HG02884 (cell line): ENCODE measurements around the gene TRIM14.
"Not testable (repeated sequence)": the region's sequence is repeated elsewhere in the genome, so short reads cannot be mapped to it uniquely, and the experiment has no call there.

Experiments
- ATAC-seq: cut with Tn5 transposase; IDR thresholded peaks from one replicate; pipeline ENCODE4 v1.9.1; 2021; ENCODE audit warnings: mild to moderate bottlenecking, moderate library complexity; ENCODE audit not compliant: unreplicated experiment

The TRIM14 gene

DNA sequence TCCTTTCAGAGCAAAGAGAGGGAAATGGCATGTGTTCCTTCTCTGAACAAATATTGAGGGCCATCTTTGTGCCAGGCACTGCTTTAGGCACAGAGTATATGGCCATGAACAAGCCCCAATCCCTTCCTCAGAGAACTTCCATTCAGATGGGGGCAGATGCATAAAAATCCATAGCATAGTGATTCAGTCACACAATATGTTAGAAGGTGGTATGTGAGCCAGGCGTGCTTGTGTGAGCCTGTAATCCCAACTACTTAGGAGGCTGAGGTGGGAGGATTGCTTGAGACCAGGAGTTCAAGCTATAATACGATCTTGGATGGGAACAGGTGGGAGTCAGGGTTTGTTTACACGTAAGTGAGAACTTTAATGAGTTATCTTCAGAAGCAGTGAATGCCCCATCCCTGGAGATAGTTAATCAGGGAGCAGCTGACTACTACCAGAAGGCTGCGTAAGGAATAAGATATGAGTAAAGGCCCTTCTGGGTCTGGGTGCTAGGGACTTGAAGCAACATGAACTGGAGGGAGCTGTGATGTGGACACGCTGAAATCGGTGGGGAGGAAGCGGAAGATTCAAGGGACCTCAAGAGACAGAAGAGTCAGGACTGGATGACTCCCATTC, 35.3 kb downstream of the TRIM14 start:
- no peak for ATAC-seq

- ATAC-seq, result no peak
Observed at GRCh38 chr9:98083061-98083501, 35.9 kb downstream of the TRIM14 start.

- no peak for ATAC-seq
Observed at GRCh38 chr9:98081477-98082219, 37.4 kb downstream of the TRIM14 start.

DNA sequence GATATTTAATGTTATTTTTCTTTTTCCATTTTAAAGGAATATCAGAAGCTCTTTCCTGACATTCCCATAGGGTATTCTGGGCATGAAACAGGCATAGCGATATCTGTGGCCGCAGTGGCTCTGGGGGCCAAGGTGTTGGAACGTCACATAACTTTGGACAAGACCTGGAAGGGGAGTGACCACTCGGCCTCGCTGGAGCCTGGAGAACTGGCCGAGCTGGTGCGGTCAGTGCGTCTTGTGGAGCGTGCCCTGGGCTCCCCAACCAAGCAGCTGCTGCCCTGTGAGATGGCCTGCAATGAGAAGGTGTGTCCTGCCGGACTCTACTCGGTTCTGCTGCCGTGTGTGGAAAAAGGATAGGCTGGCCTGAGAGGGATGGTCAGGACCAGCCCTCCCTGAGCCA, 38.2 kb downstream of the TRIM14 start:
- no peak for ATAC-seq

DNA sequence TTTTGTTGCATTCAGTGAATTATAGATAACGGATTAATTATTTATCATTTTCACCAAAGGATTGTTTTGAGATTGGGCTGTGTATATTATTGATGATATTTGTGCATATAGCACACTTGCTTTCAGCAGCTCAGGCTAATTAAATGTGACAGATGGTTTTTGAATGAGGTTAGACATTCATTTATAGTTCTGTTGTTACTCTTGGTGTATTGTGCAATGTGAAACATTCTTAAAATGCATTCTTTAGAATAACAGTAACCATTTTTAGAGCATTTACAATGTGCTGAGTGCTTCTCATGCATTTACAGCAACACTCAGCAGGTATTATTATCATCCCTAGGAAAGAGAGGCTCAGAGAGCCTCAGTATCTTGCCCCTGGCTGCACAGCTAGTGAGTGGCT, 38.7 kb downstream of the TRIM14 start:
- no peak for ATAC-seq

DNA sequence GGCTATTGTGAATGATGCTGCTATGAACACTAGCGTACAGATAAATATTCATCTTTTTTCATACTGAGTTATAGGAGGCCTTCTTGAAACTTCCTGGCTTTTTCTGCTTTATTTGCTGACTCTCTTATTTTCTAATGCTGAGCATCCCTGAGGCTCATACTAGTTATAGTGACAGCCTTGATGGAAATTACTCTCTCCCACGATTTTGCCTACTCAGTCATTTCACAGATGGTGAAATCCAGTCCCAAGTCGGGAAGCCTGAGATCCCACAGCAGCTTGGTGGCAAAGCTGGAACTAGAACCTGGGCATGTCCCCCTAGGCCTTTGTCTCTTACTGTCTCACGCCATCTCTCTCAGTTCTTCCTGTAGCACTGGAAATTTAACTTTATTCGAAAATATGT, 40.1 kb downstream of the TRIM14 start:
- no peak for ATAC-seq

GRCh38 chr9:98076514-98076890, 42.5 kb downstream of the TRIM14 start:
- not testable (repeated sequence) for ATAC-seq

- ATAC-seq, result no peak
Observed at GRCh38 chr9:98075332-98075805, 43.7 kb downstream of the TRIM14 start.

DNA sequence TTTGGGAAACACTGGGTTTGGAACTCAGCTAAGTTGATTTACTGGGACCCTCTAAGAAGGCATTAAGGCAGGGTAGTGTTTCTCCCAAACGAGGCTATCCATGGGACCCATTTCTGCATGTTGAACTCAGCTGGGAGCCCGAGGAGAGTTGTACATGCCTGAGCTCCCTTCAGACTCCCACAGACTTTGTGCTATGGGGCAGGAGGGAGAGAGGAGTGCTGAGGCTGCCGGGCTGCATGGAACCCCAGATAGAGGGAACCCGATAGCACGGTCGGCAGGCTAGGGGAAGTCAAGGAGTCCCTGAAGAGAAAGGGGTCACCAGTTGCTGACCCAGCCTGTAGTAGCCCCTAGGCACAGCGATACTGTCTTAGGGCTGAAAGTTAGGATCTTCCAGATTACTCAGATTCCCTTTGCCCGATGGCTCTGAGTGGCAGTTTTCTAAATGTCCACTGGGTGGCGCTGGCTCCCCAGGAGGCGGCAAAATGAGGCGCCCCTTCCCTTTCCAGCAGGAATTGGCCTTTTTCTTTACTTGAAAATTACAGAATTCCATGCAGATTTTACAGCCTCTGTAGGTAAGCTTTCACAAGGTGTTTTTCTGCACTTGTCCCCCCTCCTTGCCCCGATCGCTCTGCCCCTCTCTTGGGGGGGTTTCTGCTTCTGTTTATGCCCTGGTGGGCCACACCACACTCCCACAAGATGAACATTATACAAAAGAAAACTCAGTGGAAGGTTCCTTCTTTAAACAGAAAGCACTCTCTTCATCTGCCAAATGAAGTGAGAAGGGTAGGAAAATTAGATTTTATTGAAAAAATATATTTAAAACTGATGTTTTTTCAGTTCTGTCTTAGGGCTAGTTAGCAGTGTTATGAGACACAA, 44.7 kb downstream of the TRIM14 start:
- ATAC-seq, result no peak

DNA sequence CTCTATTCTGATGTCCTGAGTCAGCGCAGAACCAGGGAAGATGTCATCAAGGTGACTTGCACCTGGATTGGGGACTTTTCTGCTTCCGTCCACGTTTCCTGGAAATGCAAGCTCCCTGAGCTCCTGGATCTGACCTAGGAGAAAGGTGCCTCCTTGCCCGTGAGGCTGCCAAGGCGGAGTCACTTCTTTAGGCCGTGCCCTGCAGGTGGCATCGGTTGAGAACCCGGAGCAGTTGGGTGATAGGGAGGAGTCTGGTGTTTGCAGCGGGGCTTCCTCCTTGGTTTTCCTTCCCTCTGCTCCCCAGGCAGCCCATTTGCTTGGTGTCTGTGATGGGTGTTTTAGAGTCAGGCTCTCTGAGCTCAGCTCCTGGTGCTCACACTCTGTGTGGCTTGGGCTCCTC, 47.3 kb downstream of the TRIM14 start:
- no peak for ATAC-seq

- no peak for ATAC-seq
Observed at GRCh38 chr9:98070704-98071103, 48.3 kb downstream of the TRIM14 start.

- ATAC-seq, result no peak
Observed at GRCh38 chr9:98069551-98069950, 49.5 kb downstream of the TRIM14 start.

DNA sequence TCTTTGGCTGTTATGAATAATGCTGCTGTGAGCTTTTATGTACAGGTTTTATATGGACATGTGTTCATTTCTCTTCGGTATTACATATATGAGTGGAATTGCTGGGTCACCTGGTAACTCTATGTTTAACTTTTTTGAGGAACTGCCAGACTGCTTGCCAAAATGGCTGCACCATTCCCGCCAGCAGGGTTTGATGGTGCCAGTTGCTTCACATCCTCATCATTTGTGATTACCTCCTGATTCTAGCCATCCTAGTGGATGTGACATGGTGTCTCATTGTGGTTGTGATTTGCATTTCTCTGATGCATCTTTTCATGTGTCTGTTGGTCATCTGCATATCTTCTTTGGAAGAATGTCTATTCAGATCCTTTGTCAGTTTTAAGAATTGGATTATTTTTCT, 51.8 kb downstream of the TRIM14 start:
- ATAC-seq, result no peak

DNA sequence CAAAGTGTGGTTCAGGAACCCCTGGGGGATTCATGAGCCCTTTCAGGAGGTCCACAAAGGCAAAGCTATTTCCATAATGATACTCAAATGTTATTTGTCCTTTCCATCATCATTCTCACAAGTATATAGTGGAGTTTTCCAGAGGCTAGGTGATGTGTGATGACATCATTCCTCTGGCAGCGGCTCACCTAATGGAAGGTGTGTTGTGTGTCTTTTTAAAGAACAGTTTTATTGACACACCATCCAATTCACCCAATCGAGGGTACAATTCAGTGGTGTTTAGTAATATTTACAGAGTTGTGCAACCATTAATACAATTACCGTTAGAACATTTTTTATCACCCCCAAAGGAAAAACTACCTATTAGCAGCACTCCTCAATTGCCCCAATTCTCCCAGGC, 52.8 kb downstream of the TRIM14 start:
- ATAC-seq, result no peak

DNA sequence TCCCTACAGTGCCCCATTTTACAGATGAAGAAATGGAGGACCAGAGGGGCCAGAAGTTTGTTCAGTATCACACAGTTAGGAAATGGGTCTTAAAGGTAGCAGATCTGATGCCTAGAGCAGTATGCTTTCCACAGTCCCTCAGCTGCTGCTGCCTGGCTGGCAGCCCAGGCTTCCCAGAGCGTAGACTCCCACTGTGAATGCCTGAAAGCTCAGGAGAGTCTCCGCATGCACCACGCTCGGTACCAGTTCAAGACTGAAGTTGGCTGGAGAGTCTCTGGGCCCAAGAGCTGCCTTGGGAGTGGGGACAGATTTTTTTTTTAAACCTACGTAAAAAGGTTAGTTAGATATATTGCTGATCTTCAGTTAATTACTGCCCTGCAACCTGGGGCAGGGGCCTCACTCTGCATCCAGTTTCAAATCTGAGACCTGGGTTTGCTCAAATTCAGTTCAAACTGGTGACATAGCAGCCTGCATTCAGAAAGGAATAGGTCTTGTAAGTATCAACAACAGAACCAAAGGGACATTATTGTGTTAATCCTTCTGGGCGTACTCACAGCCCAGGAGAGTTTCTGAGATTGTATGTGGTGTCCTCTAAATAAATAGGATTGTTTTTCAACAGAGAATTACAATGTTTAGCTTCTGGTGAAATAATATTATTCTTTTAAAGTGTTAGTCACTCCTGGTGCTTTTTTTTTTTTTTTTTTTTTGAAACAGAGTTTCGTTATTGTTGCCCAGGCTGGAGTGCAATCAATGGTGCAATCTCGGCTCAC, 54.2 kb downstream of the TRIM14 start:
- no peak for ATAC-seq

DNA sequence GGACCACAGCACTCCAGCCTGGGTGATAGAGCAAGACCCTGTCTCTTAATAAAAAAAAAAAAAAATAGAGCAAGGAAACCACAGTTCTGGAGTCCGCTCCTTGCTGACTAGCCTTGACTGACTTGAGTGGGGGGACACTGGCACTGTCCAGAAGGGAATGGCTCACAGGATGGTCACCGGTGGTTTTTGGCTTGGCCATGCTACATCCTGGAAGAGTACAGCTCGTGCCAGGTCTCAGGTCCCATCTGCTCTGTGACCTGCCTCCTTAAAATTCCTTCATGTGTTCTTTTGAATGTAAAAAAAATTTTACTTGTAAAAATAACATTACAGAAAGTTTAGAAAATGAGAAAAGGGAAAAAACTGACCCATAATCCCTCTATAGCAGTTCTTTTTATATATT, 56.9 kb downstream of the TRIM14 start:
- no peak for ATAC-seq

DNA sequence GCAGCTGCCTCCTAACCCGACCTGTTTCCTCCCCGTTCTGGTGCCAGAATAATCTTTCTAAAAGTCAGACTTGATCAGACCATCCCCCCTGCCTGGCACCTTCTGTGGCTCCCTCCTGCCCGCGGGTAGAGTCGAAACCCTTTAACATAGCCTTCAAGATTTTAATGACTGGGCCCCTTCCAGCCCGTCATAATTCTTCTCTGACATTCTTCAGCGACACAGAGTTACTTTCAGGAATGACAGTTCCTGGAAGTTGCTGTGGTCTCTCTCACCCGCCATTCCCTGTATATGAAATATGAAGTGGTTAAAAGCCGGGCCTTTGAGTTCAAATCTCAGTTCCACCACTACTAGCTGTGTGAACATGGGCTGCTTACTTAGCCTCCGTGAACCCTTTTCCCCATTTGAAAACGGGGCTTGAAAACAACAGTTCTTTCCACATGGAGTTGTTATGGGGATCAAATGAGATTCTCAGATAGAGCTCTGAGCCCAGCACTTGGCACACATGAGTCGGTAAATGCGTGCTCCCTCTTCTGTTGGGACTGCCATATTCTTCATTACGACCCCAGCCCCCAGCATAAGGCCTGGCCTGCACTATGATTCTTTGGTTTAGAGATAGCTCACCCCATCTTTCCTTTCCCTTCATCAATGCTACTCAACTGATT, 61.8 kb downstream of the TRIM14 start:
- ATAC-seq, result no peak

GRCh38 chr9:98056269-98057137, 62.5 kb downstream of the TRIM14 start, which contains the start of gene NANS:
TSS of gene NANS (plus strand) at chr9:98056732. CDS start at chr9:98056809, 77 bp downstream.
- peak; percentile 94 for ATAC-seq

GRCh38 chr9:98054376-98054951, 64.6 kb downstream of the TRIM14 start:
- no peak for ATAC-seq
